HG03460 (cell line): ENCODE measurements around the gene KMT2C.

Experiments used
- ATAC-seq: cut with Tn5 transposase; IDR thresholded peaks from one replicate; pipeline ENCODE4 v1.9.1; 2021; ENCODE audit not compliant: unreplicated experiment

Gene KMT2C

GRCh38 chr7:152145853-152146466 lies 289.8 kb downstream of the KMT2C start:
- ATAC-seq, result no peak

GRCh38 chr7:152144557-152145245 lies 291.1 kb downstream of the KMT2C start:
- ATAC-seq, result no peak

DNA sequence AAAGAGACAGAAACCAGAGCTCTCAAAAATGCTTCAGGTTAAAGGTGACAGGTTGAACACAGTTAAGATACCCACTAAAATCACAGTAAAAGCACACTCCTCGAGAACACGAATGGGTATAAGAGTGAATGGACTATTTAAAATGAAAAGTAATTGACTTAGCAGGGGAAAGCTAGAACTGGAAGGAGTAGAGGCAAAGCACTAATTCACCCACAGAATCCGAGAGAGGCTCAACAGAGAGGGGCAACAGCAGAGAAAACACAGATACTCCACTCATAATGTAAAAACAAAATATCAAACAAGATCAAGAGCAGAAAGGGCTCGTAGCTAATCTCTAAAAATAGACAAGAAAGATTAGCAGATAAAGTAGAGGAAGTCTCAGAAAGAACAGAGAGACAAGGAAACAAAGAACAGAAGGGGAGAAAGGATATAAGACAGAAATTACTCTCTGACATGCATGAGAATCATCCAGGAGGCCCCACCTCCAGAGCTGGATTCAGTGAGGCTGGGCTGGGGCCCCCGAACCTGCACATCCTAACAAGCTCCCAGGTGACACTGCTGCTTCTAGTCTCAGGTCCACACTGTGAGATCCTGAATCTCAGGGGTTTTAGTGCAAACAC lies 292.7 kb downstream of the KMT2C start:
- no peak for ATAC-seq

- no peak for ATAC-seq
These were observed 295.2 kb downstream of the KMT2C start for GRCh38 chr7:152140560-152140959.

DNA sequence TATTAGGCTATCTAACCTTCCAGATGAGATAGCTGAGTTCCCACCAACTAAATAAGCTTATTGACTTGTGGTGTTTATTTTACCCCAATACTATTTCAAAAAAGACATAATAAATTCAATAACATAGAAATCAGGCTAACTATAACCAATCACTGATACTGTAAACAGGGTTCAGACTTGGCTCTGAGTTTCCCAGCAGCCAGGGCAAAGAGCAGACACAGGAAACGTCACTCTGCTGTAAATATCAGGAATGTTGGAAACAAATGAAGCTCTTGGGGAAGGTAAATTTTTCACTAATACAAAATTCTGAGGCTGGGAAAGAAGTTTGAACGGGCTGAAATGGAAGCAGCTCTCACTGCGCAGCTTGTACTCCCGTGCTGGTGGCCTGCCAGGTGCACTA lies 295.7 kb downstream of the KMT2C start:
- no peak for ATAC-seq

GRCh38 chr7:152137476-152138025 lies 298.3 kb downstream of the KMT2C start:
- no peak for ATAC-seq

GRCh38 chr7:152136686-152137085 lies 299.1 kb downstream of the KMT2C start:
- ATAC-seq, result no peak

DNA sequence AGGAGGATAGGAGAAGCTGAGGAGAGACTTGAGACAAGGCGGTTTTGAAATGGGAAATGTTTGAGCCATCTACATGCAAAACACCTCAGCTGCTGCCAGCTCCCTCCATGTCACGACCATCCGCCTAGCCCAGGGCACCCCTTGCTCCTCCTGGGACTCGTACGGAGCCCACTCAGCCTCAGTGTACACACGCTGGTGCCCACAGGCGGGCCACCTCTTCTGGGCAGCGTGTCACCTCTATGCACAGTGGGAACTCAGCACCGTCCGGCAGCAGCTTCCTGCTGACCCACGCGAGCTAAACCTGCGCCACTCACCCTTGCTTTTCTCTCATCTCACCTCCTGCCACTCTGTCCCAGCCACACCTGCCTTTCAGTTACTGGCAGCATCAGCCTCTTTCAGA lies 302.0 kb downstream of the KMT2C start:
- no peak for ATAC-seq

- no peak for ATAC-seq
These were observed 303.0 kb downstream of the KMT2C start for GRCh38 chr7:152132812-152133211.

- ATAC-seq, result no peak
These were observed 303.8 kb downstream of the KMT2C start for GRCh38 chr7:152131981-152132494.

DNA sequence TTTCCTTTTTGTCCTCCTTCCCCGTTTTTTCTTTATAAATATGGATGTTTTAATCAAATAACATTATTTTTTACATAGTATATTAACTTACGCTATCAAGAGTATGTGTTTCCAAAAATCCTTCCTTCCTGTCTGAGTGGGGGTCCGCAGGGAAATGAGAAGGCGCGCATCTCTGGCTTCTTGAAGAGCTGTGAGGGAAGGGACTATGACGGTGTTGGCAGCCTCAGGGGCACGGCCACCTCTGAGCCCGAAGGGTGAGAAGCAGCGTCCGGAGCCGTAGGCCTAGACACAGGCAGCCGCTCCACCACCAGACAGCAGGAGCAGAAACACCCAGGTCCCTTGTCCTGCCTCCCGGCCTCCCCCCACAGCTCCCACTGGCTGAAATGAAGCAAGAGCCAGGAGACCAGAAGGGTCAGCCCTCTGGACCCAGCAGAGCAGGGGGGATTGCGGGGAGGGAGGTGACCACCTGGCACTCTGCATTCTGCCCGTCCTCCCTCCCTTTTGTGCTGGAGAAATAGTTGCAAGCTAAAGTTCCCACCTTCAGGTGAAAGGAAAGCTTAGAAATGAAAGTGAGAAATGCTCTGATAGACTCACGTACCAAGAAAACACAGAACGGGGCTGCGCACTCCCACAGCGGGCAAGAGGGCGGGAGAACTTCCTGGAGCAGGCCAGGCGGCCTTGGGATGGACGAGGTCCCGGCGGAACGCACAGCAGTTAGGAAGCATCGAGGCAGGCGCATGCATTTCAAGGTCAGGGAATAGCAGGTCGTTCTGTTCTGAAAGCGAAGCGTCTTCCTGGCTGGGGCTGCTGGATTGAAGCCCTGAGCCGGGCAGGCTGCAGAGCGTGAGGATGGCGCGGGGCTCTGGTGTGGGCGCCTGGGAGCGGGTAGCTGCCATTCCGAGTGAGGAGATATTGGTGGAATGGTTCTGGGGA lies 304.9 kb downstream of the KMT2C start:
- ATAC-seq, result no peak

DNA sequence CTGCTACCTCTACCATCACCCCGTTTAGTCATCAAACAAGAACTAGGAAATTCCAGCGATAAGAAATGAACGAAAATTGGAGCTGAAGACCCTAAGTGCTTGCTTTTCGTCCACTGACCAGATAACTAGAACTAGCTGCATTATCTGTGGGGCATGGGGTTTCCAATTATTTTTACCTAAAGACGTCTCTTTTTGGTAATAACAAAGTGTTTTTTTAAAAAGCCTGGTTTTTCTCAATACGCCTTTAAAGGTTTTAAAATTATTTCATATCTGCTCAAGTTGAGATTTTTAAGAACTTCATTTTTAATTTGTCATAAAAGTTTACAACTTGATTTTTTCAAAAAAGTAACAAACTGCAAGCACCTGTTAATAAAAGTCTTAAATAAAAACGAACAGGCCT lies 306.1 kb downstream of the KMT2C start:
- ATAC-seq, result no peak

GRCh38 chr7:152128741-152129461 lies 306.9 kb downstream of the KMT2C start:
- no peak for ATAC-seq

GRCh38 chr7:152128252-152128651 lies 307.6 kb downstream of the KMT2C start:
- ATAC-seq, result no peak

GRCh38 chr7:152127229-152127628 lies 308.6 kb downstream of the KMT2C start:
- no peak for ATAC-seq

- ATAC-seq, result no peak
These were observed 309.1 kb downstream of the KMT2C start for GRCh38 chr7:152126741-152127140.

DNA sequence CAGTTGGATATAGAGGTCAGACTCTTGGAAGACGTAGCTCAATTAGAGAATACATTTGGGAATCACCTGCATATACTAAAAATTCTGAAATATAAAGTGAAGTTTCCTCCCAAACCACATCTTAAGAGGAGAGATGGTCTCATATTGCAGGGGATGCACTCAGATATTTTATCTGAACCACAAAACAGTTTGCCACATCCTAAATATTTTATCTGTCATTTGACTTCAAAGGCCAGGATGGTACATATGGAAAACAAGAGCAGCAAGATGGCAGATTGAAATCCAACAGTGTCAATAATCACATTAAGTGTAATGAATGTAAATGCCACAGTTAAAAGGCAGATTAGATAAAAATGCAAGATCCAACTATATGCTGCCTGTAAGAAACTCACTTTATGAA lies 313.3 kb downstream of the KMT2C start:
- no peak for ATAC-seq

- ATAC-seq, result no peak
These were observed 314.4 kb downstream of the KMT2C start for GRCh38 chr7:152121432-152121831.

DNA sequence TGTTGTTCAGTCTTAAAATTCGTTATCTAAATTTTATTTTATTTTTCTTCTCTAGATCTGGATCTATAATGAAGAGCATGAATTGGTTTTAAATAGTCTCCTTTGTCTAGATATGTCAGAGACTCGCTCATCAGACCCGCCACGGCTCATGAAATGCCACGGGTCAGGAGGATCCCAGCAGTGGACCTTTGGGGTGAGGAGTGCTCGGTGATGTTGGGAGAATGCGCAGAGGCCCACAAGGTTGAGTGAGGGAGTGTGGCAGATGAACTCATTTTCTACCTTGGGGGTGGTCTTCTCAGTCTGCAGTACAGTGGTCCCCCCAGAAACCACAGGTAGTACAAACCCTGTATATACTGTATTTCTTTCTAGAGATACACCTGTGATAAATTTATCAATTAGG lies 315.0 kb downstream of the KMT2C start:
- no peak for ATAC-seq

- ATAC-seq, result no peak
These were observed 315.6 kb downstream of the KMT2C start for GRCh38 chr7:152120210-152120609.
